Mesenchymal stem cell (in vitro differentiated cells and primary cell): ENCODE results near the gene SCN3A.

Experiments
- DNase-seq: peaks from one replicate; pipeline ENCODE4 v3.0.0-alpha.2; 2013
- H2AFZ ChIP-seq: one replicate; pipeline ENCODE4 v1.6.1; 2013; ENCODE audit warnings: low read depth, mild to moderate bottlenecking, control low read depth, inconsistent platforms, low read length, moderate library complexity
- H2AK5ac ChIP-seq: 2 replicates; pipeline ENCODE4 v1.6.1; 2013; ENCODE audit warnings: low read length, moderate library complexity, mild to moderate bottlenecking, inconsistent platforms; ENCODE audit not compliant: severe bottlenecking
- H2BK120ac ChIP-seq: one replicate; pipeline ENCODE4 v1.6.1; 2013; ENCODE audit warnings: low read depth, mild to moderate bottlenecking, inconsistent platforms, low read length, moderate library complexity
- H2BK12ac ChIP-seq, 2 experiments: one replicate each; pipeline ENCODE4 v1.6.1; 2013; ENCODE audit warnings: inconsistent platforms in 2 of 2, low read length in 2 of 2, mild to moderate bottlenecking in 2 of 2, moderate library complexity in 2 of 2, control low read depth in 1 of 2
- H2BK15ac ChIP-seq: one replicate; pipeline ENCODE4 v1.6.1; 2013; ENCODE audit warnings: mild to moderate bottlenecking, low read depth, inconsistent platforms; ENCODE audit not compliant: poor library complexity, severe bottlenecking
- H2BK5ac ChIP-seq: 2 replicates; pipeline ENCODE4 v1.6.1; 2013; ENCODE audit warnings: low read depth, mild to moderate bottlenecking, low read length, control low read depth, inconsistent platforms; ENCODE audit not compliant: poor library complexity, severe bottlenecking
- H3K14ac ChIP-seq, 2 experiments: one replicate each; pipeline ENCODE4 v1.6.1; 2013; ENCODE audit warnings: inconsistent platforms in 2 of 2, low read length in 2 of 2, control low read depth in 1 of 2, mild to moderate bottlenecking in 1 of 2, moderate library complexity in 1 of 2
- H3K18ac ChIP-seq, 2 experiments: one replicate each; pipeline ENCODE4 v1.6.1; 2013; ENCODE audit warnings: inconsistent platforms in 2 of 2, low read length in 2 of 2, control low read depth in 1 of 2, low read depth in 1 of 2, mild to moderate bottlenecking in 1 of 2
- H3K23ac ChIP-seq, 2 experiments: one replicate each; pipeline ENCODE4 v1.6.1; 2013; ENCODE audit warnings: inconsistent platforms in 2 of 2, low read length in 2 of 2, mild to moderate bottlenecking in 2 of 2, moderate library complexity in 2 of 2, control low read depth in 1 of 2
- H3K27ac ChIP-seq: 2 replicates; pipeline ENCODE4 v1.5.1; 2013; ENCODE audit warnings: mild to moderate bottlenecking, moderate library complexity, low read length, control low read depth, inconsistent platforms; ENCODE audit not compliant: poor library complexity, severe bottlenecking
- H3K27me3 ChIP-seq, 2 experiments: 2 replicates each; pipeline versions ENCODE4 v1.6.1 to v1.7.0; 2013; ENCODE audit warnings: low read length in 2 of 2, mild to moderate bottlenecking in 2 of 2, moderate library complexity in 2 of 2, control low read depth in 1 of 2, inconsistent platforms in 1 of 2; ENCODE audit not compliant: control insufficient read depth in 1 of 2, insufficient read depth in 1 of 2
- H3K36me3 ChIP-seq, 2 experiments: 2 replicates each; pipeline versions ENCODE4 v1.6.1 to v1.7.0; 2013; ENCODE audit warnings: low read length in 2 of 2, control low read depth in 1 of 2, inconsistent platforms in 1 of 2, low read depth in 1 of 2, mild to moderate bottlenecking in 1 of 2; ENCODE audit not compliant: insufficient read depth in 2 of 2, control insufficient read depth in 1 of 2
- H3K4ac ChIP-seq, 2 experiments: one replicate each; pipeline ENCODE4 v1.6.1; 2013; ENCODE audit warnings: inconsistent platforms in 2 of 2, low read length in 2 of 2, mild to moderate bottlenecking in 2 of 2, moderate library complexity in 2 of 2, control low read depth in 1 of 2, low read depth in 1 of 2
- H3K4me1 ChIP-seq: 2 replicates; pipeline ENCODE4 v1.6.1; 2013; ENCODE audit warnings: low read depth, low read length, control low read depth; ENCODE audit not compliant: control insufficient read depth, insufficient read depth
- H3K4me2 ChIP-seq: 2 replicates; pipeline ENCODE4 v1.6.1; 2013; ENCODE audit warnings: low read length, mild to moderate bottlenecking, inconsistent platforms; ENCODE audit not compliant: poor library complexity, severe bottlenecking
- H3K4me3 ChIP-seq, 2 experiments: 2 replicates each; pipeline versions ENCODE4 v1.5.1 to v1.7.0; 2013; ENCODE audit warnings: low read length in 2 of 2, mild to moderate bottlenecking in 2 of 2, control low read depth in 1 of 2, low read depth in 1 of 2; ENCODE audit not compliant: insufficient read depth in 1 of 2
- H3K79me1 ChIP-seq: replicated peaks from 2 replicates; pipeline ENCODE4 v1.6.1; 2013; ENCODE audit warnings: mild to moderate bottlenecking, control low read depth, low read length, inconsistent platforms; ENCODE audit not compliant: poor library complexity, severe bottlenecking
- H3K9ac ChIP-seq: 2 replicates; pipeline ENCODE4 v1.7.0; 2013; ENCODE audit warnings: mild to moderate bottlenecking, low read length, moderate library complexity
- H3K9me3 ChIP-seq: 2 replicates; pipeline ENCODE4 v1.7.0; 2013; ENCODE audit warnings: mild to moderate bottlenecking, low read length; ENCODE audit not compliant: control insufficient read depth
- H4K8ac ChIP-seq: one replicate; pipeline ENCODE4 v1.6.1; 2013; ENCODE audit warnings: inconsistent platforms, mild to moderate bottlenecking, low read length, moderate library complexity
- H4K91ac ChIP-seq: one replicate; pipeline ENCODE4 v1.6.1; 2013; ENCODE audit warnings: mild to moderate bottlenecking, low read length, inconsistent platforms
- WGBS: methylation state at CpG from one replicate; pipeline ENCODE4 v1.1.7; 2013; ENCODE audit warnings: mixed read lengths; 5-methylcytosine and 5-hydroxymethylcytosine counted together

Gene SCN3A

DNA sequence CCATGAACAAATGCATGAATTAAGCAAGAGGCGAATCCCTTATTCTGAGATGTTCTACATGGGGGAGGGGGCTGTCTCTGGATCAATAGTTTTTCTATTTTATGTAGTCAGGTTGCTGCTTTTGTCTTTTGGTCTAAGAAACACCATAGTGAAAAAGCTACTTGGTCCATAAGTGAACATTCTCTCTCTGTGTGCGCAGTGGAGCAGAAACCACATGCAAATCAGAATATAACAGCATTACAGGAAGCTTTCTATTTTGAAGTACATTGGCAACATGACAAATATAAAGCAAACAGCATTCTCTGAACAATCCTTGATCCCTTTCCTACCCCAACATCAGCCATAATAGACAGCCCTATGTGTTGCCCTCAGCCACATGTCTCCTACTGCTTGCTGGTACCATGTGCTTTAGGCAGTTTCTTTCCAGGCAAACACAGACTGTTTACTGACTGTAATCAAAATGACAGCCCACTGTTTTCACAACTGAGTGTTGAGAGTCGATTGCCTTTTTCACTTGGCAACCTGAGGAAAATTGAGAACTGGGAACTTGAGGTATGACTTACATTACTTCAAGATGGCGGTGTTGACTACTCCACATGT is 10.6 kb downstream of the SCN3A start:
- Histone ChIP-seq H3K79me1 (peaks cover 4% of the 10 kb centered on the region), H3K14ac (no peak overlapping the region), H3K4me2 (no peak overlapping the region), H2AK5ac (no peak overlapping the region), H3K4ac (no peak overlapping the region), H2BK120ac (no peak overlapping the region), H2BK15ac (no peak overlapping the region), H3K23ac (no peak overlapping the region), H4K91ac (no peak overlapping the region), H3K9ac (no peak overlapping the region), H3K27ac (no peak overlapping the region), H3K27me3 (peaks cover 0 to 5% of the 10 kb centered on the region in 2 experiments), H3K18ac (no peak overlapping the region), H2BK12ac (no peak overlapping the region), H3K4me3 (no peak overlapping the region), H3K36me3 (no peaks in the 10 kb centered on the region), H3K4me1 (peaks cover 2% of the 10 kb centered on the region), H3K9me3 (no peaks in the 10 kb centered on the region), H2AFZ (no peak overlapping the region), H4K8ac (no peak overlapping the region), H2BK5ac (no peak overlapping the region)
- WGBS, result 93% methylated on average over 4 of the region's 4 CpGs
- DNase-seq, result no peak

- Histone ChIP-seq H3K18ac (no peak overlapping the region), H2BK15ac (no peak overlapping the region), H3K4me2 (no peak overlapping the region), H2BK12ac (no peak overlapping the region), H3K27ac (no peak overlapping the region), H3K4ac (no peak overlapping the region), H3K36me3 (no peaks in the 10 kb centered on the region), H3K14ac (no peak overlapping the region), H4K8ac (no peak overlapping the region), H4K91ac (no peak overlapping the region), H3K79me1 (peaks cover 4% of the 10 kb centered on the region), H2AFZ (no peak overlapping the region), H3K9me3 (no peaks in the 10 kb centered on the region), H3K4me3 (no peak overlapping the region), H3K4me1 (peaks cover 2% of the 10 kb centered on the region), H3K9ac (no peak overlapping the region), H2BK120ac (no peak overlapping the region), H3K23ac (no peak overlapping the region), H2BK5ac (no peak overlapping the region), H2AK5ac (no peak overlapping the region), H3K27me3 (peaks cover 0 to 5% of the 10 kb centered on the region in 2 experiments)
- DNase-seq, result no peak
- WGBS, result 100% methylated on average over 1 of the region's 2 CpGs
Observed at GRCh38 chr2:165192729-165193128, 11.1 kb downstream of the SCN3A start.

- Histone ChIP-seq H2BK120ac (no peak overlapping the region), H3K9ac (no peak overlapping the region), H3K4me2 (no peak overlapping the region), H2BK5ac (no peak overlapping the region), H3K14ac (no peak overlapping the region), H3K9me3 (no peaks in the 10 kb centered on the region), H2AK5ac (no peak overlapping the region), H3K23ac (no peak overlapping the region), H2AFZ (no peak overlapping the region), H3K36me3 (no peaks in the 10 kb centered on the region), H2BK12ac (no peak overlapping the region), H3K27me3 (peaks cover 0 to 5% of the 10 kb centered on the region in 2 experiments), H3K4me3 (no peak overlapping the region), H3K79me1 (peaks cover 4% of the 10 kb centered on the region), H4K91ac (no peak overlapping the region), H3K4ac (no peak overlapping the region), H2BK15ac (no peak overlapping the region), H4K8ac (no peak overlapping the region), H3K4me1 (peaks cover 2% of the 10 kb centered on the region), H3K18ac (no peak overlapping the region), H3K27ac (no peak overlapping the region)
- 81% methylated on average over 2 of the region's 2 CpGs for WGBS
- no peak for DNase-seq
Observed at GRCh38 chr2:165191096-165191728, 12.6 kb downstream of the SCN3A start.

- H3K27me3 ChIP-seq, result no peaks in the 10 kb centered on the region
- DNase-seq, result no peak
- H4K8ac ChIP-seq, result no peak overlapping the region
- no peak overlapping the region for H3K27ac ChIP-seq
- H4K91ac ChIP-seq, result no peak overlapping the region
- no peak overlapping the region for H3K23ac ChIP-seq
- peaks cover 2% of the 10 kb centered on the region for H3K79me1 ChIP-seq
- no peak overlapping the region for H2BK5ac ChIP-seq
- no peak overlapping the region for H3K4me2 ChIP-seq
- H3K4me3 ChIP-seq, result no peak overlapping the region
- H3K18ac ChIP-seq, result no peak overlapping the region
- WGBS, result 98% methylated on average over 2 of the region's 3 CpGs
- no peak overlapping the region for H3K9ac ChIP-seq
- no peak overlapping the region for H2BK120ac ChIP-seq
- H2BK12ac ChIP-seq, result no peak overlapping the region
- no peaks in the 10 kb centered on the region for H3K36me3 ChIP-seq
- no peaks in the 10 kb centered on the region for H3K9me3 ChIP-seq
- no peak overlapping the region for H2AFZ ChIP-seq
- H3K14ac ChIP-seq, result no peak overlapping the region
- H3K4ac ChIP-seq, result no peak overlapping the region
- H2BK15ac ChIP-seq, result no peak overlapping the region
- H2AK5ac ChIP-seq, result no peak overlapping the region
- no peaks in the 10 kb centered on the region for H3K4me1 ChIP-seq
Observed at GRCh38 chr2:165185633-165186032, 18.2 kb downstream of the SCN3A start.
